ENCODE results near the gene ANKRD13B.

ANKRD13B gene

GRCh38 chr17:29617481-29618271 lies 24.7 kb downstream of the ANKRD13B start:
- peak; percentile 70 to 71 for DNase-seq (ENCODE audit: low read depth in 2 of 2)
- H3K4me3 ChIP-seq (replicated peaks in 1 of 2; ENCODE audit: low read depth in 2 of 2, low read length in 2 of 2) = peak overlapping the region in 1 of 2 donors; percentile 10

GRCh38 chr17:29618272-29619065 lies 25.5 kb downstream of the ANKRD13B start:
- TF ChIP-seq CTCF (IDR thresholded peaks at IDR 0.05; ENCODE audit: low read depth, low read length) = no peak
- H3K4me3 ChIP-seq (replicated peaks in 1 of 2; ENCODE audit: low read depth in 2 of 2, low read length in 2 of 2) = no peak overlapping the region

More at GRCh38 chr17:29617481-29618271, 24.7 kb downstream of the ANKRD13B start:
- peak; percentile 47 for TF ChIP-seq CTCF (IDR thresholded peaks at IDR 0.05; ENCODE audit: low read depth, low read length)

GRCh38 chr17:29619251-29619650 lies 26.3 kb downstream of the ANKRD13B start:
- peak; percentile 46 to 70 for DNase-seq (ENCODE audit: low read depth in 2 of 2)

More at GRCh38 chr17:29618272-29619065, 25.5 kb downstream of the ANKRD13B start:
- no peak for DNase-seq (ENCODE audit: low read depth in 2 of 2)

GRCh38 chr17:29620271-29620670 lies 27.3 kb downstream of the ANKRD13B start:
- peak in 1 of 2 donors; percentile 51 for DNase-seq (ENCODE audit: low read depth in 2 of 2)
- no peak for TF ChIP-seq CTCF (IDR thresholded peaks at IDR 0.05; ENCODE audit: low read depth, low read length)
- no peak overlapping the region for H3K4me3 ChIP-seq (replicated peaks in 1 of 2; ENCODE audit: low read depth in 2 of 2, low read length in 2 of 2)

More at GRCh38 chr17:29619251-29619650, 26.3 kb downstream of the ANKRD13B start:
- H3K4me3 ChIP-seq (replicated peaks in 1 of 2; ENCODE audit: low read depth in 2 of 2, low read length in 2 of 2) = no peak overlapping the region
- TF ChIP-seq CTCF (IDR thresholded peaks at IDR 0.05; ENCODE audit: low read depth, low read length) = peak; percentile 17

- TF ChIP-seq CTCF (IDR thresholded peaks at IDR 0.05; ENCODE audit: low read depth, low read length) = no peak
- no peak overlapping the region for H3K4me3 ChIP-seq (replicated peaks in 1 of 2; ENCODE audit: low read depth in 2 of 2, low read length in 2 of 2)
- DNase-seq (ENCODE audit: low read depth in 2 of 2) = no peak
Measured at GRCh38 chr17:29620779-29621500, 28.0 kb downstream of the ANKRD13B start.

- peak overlapping the region; percentile 72 to 76 for H3K4me3 ChIP-seq (replicated peaks in 1 of 2; ENCODE audit: low read depth in 2 of 2, low read length in 2 of 2)
- peak; percentile 22 to 42 for DNase-seq (ENCODE audit: low read depth in 2 of 2)
- TF ChIP-seq CTCF (IDR thresholded peaks at IDR 0.05; ENCODE audit: low read depth, low read length) = no peak
Measured at GRCh38 chr17:29621751-29622194, 28.8 kb downstream of the ANKRD13B start.
